Cardiac fibroblast (primary cell): ENCODE data around the gene SCTR.

ENCODE experiments used
- DNase-seq, 2 donors: peaks; one replicate each; pipeline versions ENCODE4 v3.0.0 to v3.0.0-alpha.2; 2010; ENCODE audit warnings: low read depth in 2 of 2
- H3K4me3 ChIP-seq, 2 donors: replicated peaks in 1 of 2; 1 replicate in 1 of 2; 2 replicates in 1 of 2; pipeline ENCODE4 v1.5.1; 2011; ENCODE audit warnings: low read depth in 2 of 2, low read length in 2 of 2, mild to moderate bottlenecking in 2 of 2, moderate library complexity in 1 of 2
- CTCF ChIP-seq: IDR thresholded peaks from one replicate; pipeline ENCODE4 v1.5.1; 2011; ENCODE audit warnings: low read depth, mild to moderate bottlenecking, low read length, inconsistent platforms

The SCTR gene

GRCh38 chr2:119491776-119492525 lies 32.3 kb downstream of the SCTR start:
- no peak for TF ChIP-seq CTCF
- DNase-seq = peak; percentile 83 to 91
- H3K4me3 ChIP-seq = no peak overlapping the region

- no peak for TF ChIP-seq CTCF
- DNase-seq = no peak
- H3K4me3 ChIP-seq = no peak overlapping the region
Measured at GRCh38 chr2:119490653-119491195, 33.6 kb downstream of the SCTR start.

- no peak overlapping the region for H3K4me3 ChIP-seq
- no peak for TF ChIP-seq CTCF
- no peak for DNase-seq
Measured at GRCh38 chr2:119490106-119490505, 34.2 kb downstream of the SCTR start.

- H3K4me3 ChIP-seq = no peak overlapping the region
- TF ChIP-seq CTCF = no peak
Measured at GRCh38 chr2:119489232-119489952, 34.9 kb downstream of the SCTR start.

GRCh38 chr2:119488245-119489214 lies 35.8 kb downstream of the SCTR start:
- no peak overlapping the region for H3K4me3 ChIP-seq
- DNase-seq = no peak
- TF ChIP-seq CTCF = no peak

More at GRCh38 chr2:119489232-119489952, 34.9 kb downstream of the SCTR start:
- DNase-seq = no peak
